GM12873 (cell line): Measurements from ENCODE around the gene DNAJC9.

Experiments
- TF ChIP-seq, protein P1 (sequence below): IDR thresholded peaks from 2 replicates; pipeline ENCODE4 v1.5.1; 2012; ENCODE audit warnings: low read depth, mild to moderate bottlenecking, moderate library complexity, low read length, control low read depth; ENCODE audit not compliant: insufficient read depth; ENCODE audit errors: missing control alignments

The DNAJC9 gene

GRCh38 chr10:73219384-73219783 is 27.7 kb downstream of the DNAJC9 start:
- TF ChIP-seq, protein P1, sequence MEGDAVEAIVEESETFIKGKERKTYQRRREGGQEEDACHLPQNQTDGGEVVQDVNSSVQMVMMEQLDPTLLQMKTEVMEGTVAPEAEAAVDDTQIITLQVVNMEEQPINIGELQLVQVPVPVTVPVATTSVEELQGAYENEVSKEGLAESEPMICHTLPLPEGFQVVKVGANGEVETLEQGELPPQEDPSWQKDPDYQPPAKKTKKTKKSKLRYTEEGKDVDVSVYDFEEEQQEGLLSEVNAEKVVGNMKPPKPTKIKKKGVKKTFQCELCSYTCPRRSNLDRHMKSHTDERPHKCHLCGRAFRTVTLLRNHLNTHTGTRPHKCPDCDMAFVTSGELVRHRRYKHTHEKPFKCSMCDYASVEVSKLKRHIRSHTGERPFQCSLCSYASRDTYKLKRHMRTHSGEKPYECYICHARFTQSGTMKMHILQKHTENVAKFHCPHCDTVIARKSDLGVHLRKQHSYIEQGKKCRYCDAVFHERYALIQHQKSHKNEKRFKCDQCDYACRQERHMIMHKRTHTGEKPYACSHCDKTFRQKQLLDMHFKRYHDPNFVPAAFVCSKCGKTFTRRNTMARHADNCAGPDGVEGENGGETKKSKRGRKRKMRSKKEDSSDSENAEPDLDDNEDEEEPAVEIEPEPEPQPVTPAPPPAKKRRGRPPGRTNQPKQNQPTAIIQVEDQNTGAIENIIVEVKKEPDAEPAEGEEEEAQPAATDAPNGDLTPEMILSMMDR = no peak

GRCh38 chr10:73218431-73219191 is 28.4 kb downstream of the DNAJC9 start:
- TF ChIP-seq, protein P1 = peak; percentile 42

GRCh38 chr10:73217628-73218027 is 29.4 kb downstream of the DNAJC9 start:
- TF ChIP-seq, protein P1 = no peak

DNA sequence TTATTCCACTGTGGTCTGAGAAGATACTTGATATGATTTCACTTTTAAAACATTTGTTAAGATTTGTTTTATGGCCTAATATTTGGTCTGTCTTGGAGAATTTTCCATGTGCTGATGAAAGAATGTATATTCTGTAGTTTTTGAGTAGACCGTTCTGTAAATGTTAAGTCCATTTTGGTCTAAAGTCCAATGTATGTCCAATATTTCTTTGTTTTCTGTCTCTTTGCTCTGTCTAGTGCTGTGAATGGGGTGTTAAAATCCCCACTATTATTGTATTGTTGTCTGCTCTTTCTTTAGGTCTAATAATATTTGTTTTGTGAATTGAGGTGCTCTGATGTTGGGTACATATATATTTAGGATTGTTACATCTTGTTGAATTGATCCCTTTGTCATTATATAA is 31.3 kb downstream of the DNAJC9 start:
- TF ChIP-seq, protein P1 = no peak

GRCh38 chr10:73211106-73211811 is 35.8 kb downstream of the DNAJC9 start:
- TF ChIP-seq, protein P1 = no peak

- TF ChIP-seq, protein P1 = no peak
Observed at GRCh38 chr10:73210395-73211105, 36.5 kb downstream of the DNAJC9 start.

GRCh38 chr10:73209705-73210104 is 37.4 kb downstream of the DNAJC9 start:
- TF ChIP-seq, protein P1 = no peak
